Ectodermal cell (in vitro differentiated cells): ENCODE measurements around the gene SKI. TPM values are rescaled to one million over a fixed set of nuclear protein-coding genes. Genes with fewer than 3 reads are reported as not detected.

Experiments
- H3K27ac ChIP-seq: 2 replicates; pipeline ENCODE4 v1.7.0; 2013; ENCODE audit warnings: mild to moderate bottlenecking, low read depth, low read length; ENCODE audit not compliant: insufficient read depth, poor library complexity, severe bottlenecking
- H3K27me3 ChIP-seq: 2 replicates; pipeline ENCODE4 v1.7.0; 2013; ENCODE audit warnings: mild to moderate bottlenecking, low read length; ENCODE audit not compliant: insufficient read depth, control insufficient read depth, poor library complexity, severe bottlenecking
- H3K36me3 ChIP-seq: one replicate; pipeline ENCODE4 v1.7.0; 2013; ENCODE audit warnings: low read length; ENCODE audit not compliant: control insufficient read depth, insufficient read depth
- H3K4me1 ChIP-seq: one replicate; pipeline ENCODE4 v1.7.0; 2013; ENCODE audit warnings: low read length; ENCODE audit not compliant: control insufficient read depth, insufficient read depth
- H3K4me3 ChIP-seq: 2 replicates; pipeline ENCODE4 v1.7.0; 2013; ENCODE audit warnings: low read depth, low read length, control low read depth; ENCODE audit not compliant: insufficient read depth
- H3K9me3 ChIP-seq: 2 replicates; pipeline ENCODE4 v1.7.0; 2013; ENCODE audit warnings: mild to moderate bottlenecking, low read length, moderate library complexity; ENCODE audit not compliant: control insufficient read depth
- WGBS, 2 experiments: methylation state at CpG; one replicate each; pipeline ENCODE4 v1.1.7; 2013; ENCODE audit warnings: missing lambda C conversion rate in 2 of 2; 5-methylcytosine and 5-hydroxymethylcytosine counted together
- polyA plus RNA-seq, 4 experiments: library from polyadenylated mRNA; stranded (reverse); fragments of 50-300 nt; gene quantifications; one replicate each; pipeline ENCODE4 v1.2.3, GENCODE V29; 2013

SKI gene
- 43.0 TPM for polyA plus RNA-seq (2013, experiment 1 of 4)
- polyA plus RNA-seq (2013, experiment 2 of 4) = 48.2 TPM
- polyA plus RNA-seq (2013, experiment 3 of 4) = 31.6 TPM
- polyA plus RNA-seq (2013, experiment 4 of 4) = 32.5 TPM

DNA sequence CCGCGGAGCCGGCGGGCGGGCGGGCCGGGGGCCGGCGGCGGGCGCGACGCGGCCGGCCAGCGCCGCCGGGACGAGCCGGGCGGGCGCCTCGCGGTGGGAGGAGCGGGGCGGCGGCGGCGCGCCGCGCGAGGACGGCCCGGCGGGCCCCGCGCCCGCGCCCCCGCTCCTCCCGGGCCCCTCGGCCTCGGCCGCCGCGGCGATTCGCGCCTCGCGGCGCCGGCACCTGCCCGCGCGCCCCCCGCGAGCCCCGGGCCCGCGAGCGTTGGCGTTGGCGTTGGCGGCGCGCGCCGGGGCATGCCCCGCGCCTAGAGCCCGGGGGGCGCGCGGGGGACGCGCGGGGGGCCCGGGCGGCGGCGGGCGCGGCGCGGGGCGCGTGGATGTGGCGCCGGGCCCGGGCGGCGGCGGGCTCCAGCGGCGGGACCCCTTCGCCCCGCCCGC is at the start of gene SKI:
Gene SKI (plus strand): TSS at position 163 of the 438 bp plus-strand sequence. CDS start 448 bp downstream, outside the sequence.
- peaks cover 12% of the 10 kb centered on the region for H3K27me3 ChIP-seq
- no peaks in the 10 kb centered on the region for H3K9me3 ChIP-seq
- H3K4me3 ChIP-seq = peak within 1 kb of the TSS; percentile 69
- 0% methylated on average over 100 of the region's 100 CpGs for WGBS, 2 experiments
- peaks cover 30% of the 10 kb centered on the region for H3K4me1 ChIP-seq
- no peaks in the 10 kb centered on the region for H3K36me3 ChIP-seq
- peak within 1 kb of the TSS; percentile 77 for H3K27ac ChIP-seq

DNA sequence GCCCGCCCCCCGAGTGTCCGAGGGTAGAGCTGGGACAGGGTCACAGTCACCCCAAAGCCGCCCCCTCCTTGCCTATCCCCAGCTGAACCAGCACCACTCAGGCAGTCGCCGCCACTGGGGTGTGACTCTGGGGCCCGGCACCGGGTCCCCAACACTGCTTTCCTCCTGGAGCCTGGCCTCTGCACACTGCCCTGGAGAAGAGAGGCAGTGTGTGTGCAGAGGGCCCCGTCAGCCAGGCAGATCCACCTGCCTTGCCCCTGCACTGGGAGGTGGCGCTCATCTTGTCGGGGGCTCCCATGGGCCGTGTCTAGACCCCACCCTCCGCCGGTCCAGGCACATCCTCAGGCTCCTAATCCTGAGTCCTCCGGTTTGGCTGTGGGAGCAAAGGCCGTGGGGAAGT is 49.2 kb upstream of the SKI start:
- Histone ChIP-seq H3K27me3 (no peaks in the 10 kb centered on the region), H3K36me3 (peaks cover 3% of the 10 kb centered on the region), H3K4me1 (no peaks in the 10 kb centered on the region), H3K4me3 (no peak overlapping the region), H3K27ac (no peak overlapping the region), H3K9me3 (no peaks in the 10 kb centered on the region)
- WGBS, 2 experiments = 95% methylated on average over 16 of the region's 16 CpGs

DNA sequence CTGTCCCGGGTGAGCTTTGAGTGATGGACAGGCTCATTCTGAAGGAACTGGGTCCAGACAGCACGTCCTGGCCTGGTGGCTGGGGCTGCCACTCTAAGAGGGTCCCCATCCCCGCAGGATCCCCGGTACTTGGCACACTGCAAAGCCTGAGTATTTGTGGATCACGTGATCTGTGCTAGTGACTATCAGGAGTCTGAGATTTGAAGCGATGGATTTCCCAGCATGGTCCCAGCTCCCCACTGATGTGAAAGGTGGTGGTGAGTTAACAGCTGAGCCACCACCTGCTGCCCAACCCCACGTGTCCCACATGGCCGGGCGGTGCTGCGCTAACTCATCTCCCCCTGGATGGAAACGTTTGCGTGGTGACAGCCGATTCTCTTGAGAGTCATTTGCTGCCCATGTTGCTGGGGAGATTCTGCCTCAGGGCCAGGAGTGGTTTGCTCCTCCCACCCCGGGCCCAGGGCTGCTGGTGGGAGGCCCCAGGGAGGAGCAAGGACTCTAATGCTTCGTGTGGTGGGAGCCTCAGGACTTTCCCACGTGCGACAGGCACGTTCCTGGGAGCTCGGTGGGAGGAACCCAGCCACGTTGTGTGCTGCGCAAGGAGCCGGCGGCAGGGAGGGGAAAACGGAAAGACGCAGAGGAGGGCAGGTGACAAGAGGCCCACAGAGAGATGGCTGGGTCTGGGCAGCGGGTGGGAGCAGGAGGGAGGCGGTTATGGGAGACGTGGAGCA is 48.7 kb upstream of the SKI start:
- no peaks in the 10 kb centered on the region for H3K4me1 ChIP-seq
- peaks cover 3% of the 10 kb centered on the region for H3K36me3 ChIP-seq
- WGBS, 2 experiments = 89% methylated on average over 28 of the region's 28 CpGs
- H3K27ac ChIP-seq = no peak overlapping the region
- no peaks in the 10 kb centered on the region for H3K27me3 ChIP-seq
- H3K4me3 ChIP-seq = no peak overlapping the region
- no peaks in the 10 kb centered on the region for H3K9me3 ChIP-seq

- Histone ChIP-seq H3K36me3 (peaks cover 3% of the 10 kb centered on the region), H3K27ac (no peak overlapping the region), H3K27me3 (no peaks in the 10 kb centered on the region), H3K4me3 (no peak overlapping the region), H3K9me3 (no peaks in the 10 kb centered on the region), H3K4me1 (no peaks in the 10 kb centered on the region)
- 96 to 97% methylated on average over 57 to 58 of the region's 58 CpGs for WGBS, 2 experiments
Measured at GRCh38 chr1:2180297-2181245, 47.5 kb upstream of the SKI start.

DNA sequence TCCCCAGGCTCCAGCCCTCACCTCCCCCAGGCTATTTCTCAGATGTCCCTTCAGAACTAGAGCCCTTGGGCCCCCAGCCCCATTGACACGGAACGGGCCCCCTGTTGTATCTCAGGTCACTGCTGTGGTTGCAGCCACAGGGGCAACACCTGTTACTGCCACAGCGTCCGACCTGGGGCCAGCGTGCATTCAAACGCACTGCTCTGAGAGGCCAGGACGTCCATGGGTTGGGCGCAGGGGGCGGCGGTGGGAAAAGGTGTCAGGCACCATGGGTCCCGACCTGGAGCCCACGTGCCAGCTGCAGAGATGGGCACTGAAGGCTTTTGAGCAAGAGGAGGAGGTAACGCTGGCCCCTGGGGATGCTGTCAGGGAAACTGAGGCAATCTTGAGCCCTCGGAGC is 46.8 kb upstream of the SKI start:
- Histone ChIP-seq H3K27ac (no peak overlapping the region), H3K36me3 (peaks cover under 1% of the 10 kb centered on the region), H3K4me3 (no peak overlapping the region), H3K27me3 (no peaks in the 10 kb centered on the region), H3K4me1 (no peaks in the 10 kb centered on the region), H3K9me3 (no peaks in the 10 kb centered on the region)
- WGBS, 2 experiments = 96% methylated on average over 14 of the region's 14 CpGs

- Histone ChIP-seq H3K4me3 (no peak overlapping the region), H3K36me3 (peaks cover 5% of the 10 kb centered on the region), H3K27ac (no peak overlapping the region), H3K9me3 (no peaks in the 10 kb centered on the region), H3K27me3 (no peaks in the 10 kb centered on the region), H3K4me1 (no peaks in the 10 kb centered on the region)
- 93 to 96% methylated on average over 11 of the region's 11 CpGs for WGBS, 2 experiments
Measured at GRCh38 chr1:2181752-2182151, 46.4 kb upstream of the SKI start.

- H3K4me1 ChIP-seq = no peaks in the 10 kb centered on the region
- no peaks in the 10 kb centered on the region for H3K27me3 ChIP-seq
- WGBS, 2 experiments = 96% methylated on average over 13 of the region's 13 CpGs
- H3K27ac ChIP-seq = no peak overlapping the region
- H3K9me3 ChIP-seq = no peaks in the 10 kb centered on the region
- peaks cover 6% of the 10 kb centered on the region for H3K36me3 ChIP-seq
- H3K4me3 ChIP-seq = no peak overlapping the region
Measured at GRCh38 chr1:2182376-2182775, 45.7 kb upstream of the SKI start.

DNA sequence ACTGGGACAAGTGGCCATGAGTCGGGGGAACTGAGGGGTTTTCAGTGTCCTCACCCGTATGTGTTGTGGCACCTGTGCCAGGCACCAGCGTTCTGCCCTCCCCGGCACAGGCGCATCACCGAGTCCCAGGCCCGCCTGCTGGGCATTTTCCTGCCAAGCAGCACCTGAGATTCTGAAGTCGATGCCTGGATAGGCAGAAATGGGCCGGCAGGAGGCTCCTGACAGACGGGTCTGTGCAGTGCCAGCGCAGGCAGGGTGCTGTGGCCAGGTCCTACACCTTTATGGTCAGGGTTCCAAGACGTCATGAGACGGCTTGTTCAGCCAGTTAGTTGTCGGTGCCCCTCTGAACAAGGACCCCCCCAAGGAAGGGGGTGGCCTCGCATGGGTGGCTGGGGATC is 44.2 kb upstream of the SKI start:
- Histone ChIP-seq H3K27me3 (no peaks in the 10 kb centered on the region), H3K27ac (no peak overlapping the region), H3K4me1 (no peaks in the 10 kb centered on the region), H3K4me3 (no peak overlapping the region), H3K36me3 (peaks cover 6% of the 10 kb centered on the region), H3K9me3 (no peaks in the 10 kb centered on the region)
- WGBS, 2 experiments = 94 to 97% methylated on average over 15 of the region's 15 CpGs

DNA sequence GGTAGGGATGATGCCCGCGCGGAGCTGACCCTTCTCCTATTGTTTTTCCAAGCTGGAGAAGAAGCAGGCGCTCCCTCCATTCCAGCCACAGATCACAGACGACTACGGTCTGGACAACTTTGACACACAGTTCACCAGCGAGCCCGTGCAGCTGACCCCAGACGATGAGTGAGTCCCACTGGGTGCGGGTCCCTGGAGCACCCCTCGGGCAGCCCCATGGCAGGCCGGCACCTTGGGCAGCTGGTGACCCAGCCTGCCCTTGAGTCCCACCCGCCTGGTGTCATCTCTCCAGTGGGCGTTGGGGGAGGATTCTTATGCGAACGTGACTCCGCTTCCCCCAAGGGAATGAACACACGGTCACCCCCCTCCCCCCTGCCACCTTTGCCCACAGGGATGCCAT is 43.6 kb upstream of the SKI start:
- peaks cover 6% of the 10 kb centered on the region for H3K36me3 ChIP-seq
- 94 to 95% methylated on average over 18 of the region's 18 CpGs for WGBS, 2 experiments

DNA sequence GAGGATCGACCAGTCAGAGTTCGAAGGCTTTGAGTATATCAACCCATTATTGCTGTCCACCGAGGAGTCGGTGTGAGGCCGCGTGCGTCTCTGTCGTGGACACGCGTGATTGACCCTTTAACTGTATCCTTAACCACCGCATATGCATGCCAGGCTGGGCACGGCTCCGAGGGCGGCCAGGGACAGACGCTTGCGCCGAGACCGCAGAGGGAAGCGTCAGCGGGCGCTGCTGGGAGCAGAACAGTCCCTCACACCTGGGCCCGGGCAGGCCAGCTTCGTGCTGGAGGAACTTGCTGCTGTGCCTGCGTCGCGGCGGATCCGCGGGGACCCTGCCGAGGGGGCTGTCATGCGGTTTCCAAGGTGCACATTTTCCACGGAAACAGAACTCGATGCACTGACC is 43.2 kb upstream of the SKI start:
- 97% methylated on average over 33 of the region's 33 CpGs for WGBS, 2 experiments
- H3K4me1 ChIP-seq = peaks cover 7% of the 10 kb centered on the region
- peaks cover 6% of the 10 kb centered on the region for H3K36me3 ChIP-seq
- no peaks in the 10 kb centered on the region for H3K9me3 ChIP-seq
- H3K27me3 ChIP-seq = no peaks in the 10 kb centered on the region
- no peak overlapping the region for H3K27ac ChIP-seq
- no peak overlapping the region for H3K4me3 ChIP-seq

More for the DNA sequence above, 43.6 kb upstream of the SKI start:
- Histone ChIP-seq H3K9me3 (no peaks in the 10 kb centered on the region), H3K27me3 (no peaks in the 10 kb centered on the region), H3K4me1 (peaks cover 4% of the 10 kb centered on the region), H3K4me3 (no peak overlapping the region), H3K27ac (no peak overlapping the region)
